HepG2 (cell line): Measurements from ENCODE around the gene ARHGEF7. TPM values are rescaled to one million over a fixed set of nuclear protein-coding genes. Genes with fewer than 3 reads are reported as not detected.

Experiments
- ATAC-seq: fragments of 200-7000 bp; cut with Tn5 transposase; 3 replicates; pipeline ENCODE4 v1.9.1; 2020; ENCODE audit warnings: mild to moderate bottlenecking, moderate library complexity
- BruUV-seq: library from RNA; stranded (reverse); fragments of 400-500 nt; replicated peaks from 2 replicates; lab custom pipeline; 2021; lab: Mats Ljungman, UMichigan
- CTCF ChIA-PET: fragments of 300-600 bp; formaldehyde crosslinking; extraction: SDS; loops from one replicate; lab custom pipeline; 2021; ENCODE audit warnings: low total read pairs, inconsistent platforms, low intra/inter-chr PET ratio; lab: Yijun Ruan, JAX
- POLR2A ChIA-PET: fragments of 350-600 bp; sonication (Branson Sonifier 250); formaldehyde crosslinking; loops from one replicate; lab custom pipeline; 2020; ENCODE audit warnings: antibody characterized with exemption, inconsistent platforms; lab: Yijun Ruan, JAX
- DNase-seq: peaks from one replicate; pipeline ENCODE4 v3.0.0-alpha.2; 2015; ENCODE audit warnings: low spot score
- FAIRE-seq: peaks from 3 replicates; lab custom pipeline; 2011; peaks lifted over from hg19 to GRCh38; lab: Jason Lieb, UNC
- H2AFZ ChIP-seq: one replicate; pipeline ENCODE4 v1.6.1; 2011; ENCODE audit warnings: low read length, inconsistent platforms
- H3K27ac ChIP-seq: fragments of 300-600 bp; 3 replicates; pipeline ENCODE4 v1.8.0; 2011; ENCODE audit warnings: mixed run types, mild to moderate bottlenecking, mixed read lengths, low read length, inconsistent platforms; ENCODE audit not compliant: insufficient read depth; ENCODE audit errors: extremely low read length
- H3K27me3 ChIP-seq, 2 experiments: fragments of 200-600 bp in 1 of 2; 2 replicates in 1 of 2; 3 replicates in 1 of 2; pipeline versions ENCODE4 v1.6.0 to v1.8.0; 2011; ENCODE audit warnings: low read length in 2 of 2, mild to moderate bottlenecking in 2 of 2, moderate library complexity in 2 of 2, inconsistent platforms in 1 of 2; ENCODE audit not compliant: insufficient read depth in 2 of 2, control insufficient read depth in 1 of 2
- H3K36me3 ChIP-seq, 2 experiments: fragments of 200-600 bp in 1 of 2; replicated peaks in 1 of 2; 2 replicates in 1 of 2; 3 replicates in 1 of 2; pipeline versions ENCODE4 v1.5.1 to v1.8.0; 2011; ENCODE audit warnings: low read length in 2 of 2, inconsistent platforms in 1 of 2; ENCODE audit not compliant: insufficient read depth in 2 of 2, control insufficient read depth in 1 of 2
- H3K4me1 ChIP-seq: 2 replicates; pipeline ENCODE4 v1.5.1; 2012; ENCODE audit warnings: low read length, inconsistent platforms; ENCODE audit not compliant: insufficient read depth
- H3K4me2 ChIP-seq: 2 replicates; pipeline ENCODE4 v1.6.0; 2011; ENCODE audit warnings: low read depth, low read length, inconsistent platforms
- H3K4me3 ChIP-seq, 3 experiments: fragments of 200-600 bp in 1 of 3; sonication (generic), shearing (Covaris generic) in 1 of 3; replicated peaks in 1 of 3; 2 replicates each; pipeline ENCODE4 v1.5.1; 2011 to 2016; ENCODE audit warnings: low read length in 3 of 3, inconsistent platforms in 2 of 3, low read depth in 2 of 3, mild to moderate bottlenecking in 2 of 3, control low read depth in 1 of 3, mixed read lengths in 1 of 3; ENCODE audit not compliant: insufficient read depth in 1 of 3
- H3K79me2 ChIP-seq: one replicate; pipeline ENCODE4 v1.6.1; 2011; ENCODE audit warnings: low read length, inconsistent platforms; ENCODE audit not compliant: insufficient read depth
- H3K9ac ChIP-seq: 2 replicates; pipeline ENCODE4 v1.6.0; 2011; ENCODE audit warnings: mild to moderate bottlenecking, low read depth, low read length, inconsistent platforms; ENCODE audit not compliant: insufficient read depth
- H3K9me3 ChIP-seq: 2 replicates; pipeline ENCODE4 v1.5.1; 2012; ENCODE audit warnings: mild to moderate bottlenecking, low read length
- H4K20me1 ChIP-seq: 2 replicates; pipeline ENCODE4 v1.6.0; 2011; ENCODE audit warnings: inconsistent platforms, mild to moderate bottlenecking, low read length, moderate library complexity; ENCODE audit not compliant: insufficient read depth
- ARNT2 ChIP-seq: sonication (generic); formaldehyde crosslinking; IDR thresholded peaks from 2 replicates; pipeline ENCODE4 v1.8.0; 2022; ENCODE audit warnings: mild to moderate bottlenecking, low read depth, missing genetic modification reagents, moderate library complexity
- FOXK1 ChIP-seq: sonication (generic); formaldehyde crosslinking; IDR thresholded peaks from 2 replicates; pipeline ENCODE4 v1.4.0; 2020; ENCODE audit warnings: low read depth, missing genetic modification reagents, borderline replicate concordance
- GPN1 ChIP-seq: sonication (generic); formaldehyde crosslinking; IDR thresholded peaks from 2 replicates; pipeline ENCODE4 v1.5.1; 2020; ENCODE audit warnings: missing genetic modification reagents, borderline replicate concordance
- HNRNPH1 ChIP-seq: fragments of 200-400 bp; formaldehyde crosslinking; optimal IDR thresholded peaks from 2 replicates; pipeline ENCODE3; 2017; ENCODE audit warnings: mild to moderate bottlenecking, low read depth, low read length
- IRF1 ChIP-seq: sonication (generic); formaldehyde crosslinking; IDR thresholded peaks from 2 replicates; pipeline ENCODE4 v1.4.0; 2020; ENCODE audit warnings: low read depth, mild to moderate bottlenecking, missing genetic modification reagents
- JUND ChIP-seq: sonication (generic); formaldehyde crosslinking; IDR thresholded peaks from 2 replicates; pipeline ENCODE4 v1.8.0; 2022; ENCODE audit warnings: mild to moderate bottlenecking, missing genetic modification reagents
- NBN ChIP-seq: fragments of 450-650 bp; conservative IDR thresholded peaks from 2 replicates; pipeline ENCODE4 v1.6.1; 2017
- RXRB ChIP-seq: IDR thresholded peaks from 2 replicates; pipeline ENCODE4 v1.6.1; 2016; ENCODE audit warnings: borderline replicate concordance, missing genetic modification reagents, missing compliant biosample characterization
- SMYD3 ChIP-seq: sonication (generic); formaldehyde crosslinking; IDR thresholded peaks from 2 replicates; pipeline ENCODE4 v1.8.1; 2023; ENCODE audit warnings: mild to moderate bottlenecking, missing genetic modification reagents
- ZBTB21 ChIP-seq: sonication (generic); formaldehyde crosslinking; IDR thresholded peaks from 2 replicates; pipeline ENCODE4 v1.4.0; 2020; ENCODE audit warnings: missing genetic modification reagents
- ZFAT ChIP-seq: sonication (generic); formaldehyde crosslinking; conservative IDR thresholded peaks from 2 replicates; pipeline ENCODE4 v1.8.1; 2023; ENCODE audit warnings: missing genetic modification reagents, inconsistent platforms
- ZNF546 ChIP-seq: sonication (generic); formaldehyde crosslinking; conservative IDR thresholded peaks from 2 replicates; pipeline ENCODE4 v1.8.1; 2023; ENCODE audit warnings: mild to moderate bottlenecking, missing genetic modification reagents
- ZSCAN20 ChIP-seq: sonication (generic); formaldehyde crosslinking; IDR thresholded peaks from 2 replicates; pipeline ENCODE4 v1.4.0; 2020; ENCODE audit warnings: missing genetic modification reagents, mild to moderate bottlenecking, borderline replicate concordance
- WGBS: methylation state at CpG from one replicate; pipeline ENCODE4 v1.1.6; 2017; ENCODE audit warnings: low lambda C conversion rate; 5-methylcytosine and 5-hydroxymethylcytosine counted together
- in situ Hi-C: cut with HindIII; loops from 2 replicates; pipeline ENCODE4 v1.10.0; 2017; ENCODE audit warnings: low pct_unique_long_range_greater_than_20kb; ENCODE audit not compliant: extremely low pct_ligation_motif_present
- intact Hi-C: fragments of 100-400 bp; cut with micrococcal nuclease; formaldehyde crosslinking; loops from one replicate; pipeline ENCODE4 v1.10.0; 2022; ENCODE audit not compliant: unreplicated experiment
- polyA plus RNA-seq, 8 experiments: library from polyadenylated mRNA; depleted of rRNA in 3 of 8; stranded (reverse) in 7 of 8; unstranded in 1 of 8; fragments of >200 nt; fragmentation: Illumina TruSeq in 4 of 8; extraction: Trizol in 4 of 8; gene quantifications; 2 replicates each; pipeline versions ENCODE4 v1.2.1 to v1.2.3, GENCODE V29; 2011 to 2016; ENCODE audit warnings: low read depth in 4 of 8, missing spikeins in 1 of 8, mixed read lengths in 1 of 8; ENCODE audit not compliant: insufficient read depth in 1 of 8
- total RNA-seq, 5 experiments: library from RNA; depleted of rRNA; stranded (reverse); fragments of >200 nt; fragmentation: Illumina TruSeq; extraction: Trizol; gene quantifications; 2 replicates each; pipeline ENCODE4 v1.2.3, GENCODE V29; 2016; ENCODE audit warnings: low read depth in 1 of 5
- TF ChIP-seq, protein P1 (sequence below), 2 experiments: sonication (generic) in 1 of 2; formaldehyde crosslinking in 1 of 2; IDR thresholded peaks; 2 replicates each; pipeline versions ENCODE4 v1.5.1 to v1.6.1; 2011 to 2020; ENCODE audit warnings: borderline replicate concordance in 1 of 2, low read depth in 1 of 2, low read length in 1 of 2, mild to moderate bottlenecking in 1 of 2, missing genetic modification reagents in 1 of 2, moderate library complexity in 1 of 2

The ARHGEF7 gene
- total and polyA plus RNA-seq, 2 of the 13 experiments (the other 11 are each of a cell fraction or from before 2014, with no cell fraction given), result 15.7 to 22.3 TPM

GRCh38 chr13:111270126-111270525 is 155.0 kb downstream of the ARHGEF7 start:
- Histone ChIP-seq H3K27ac (no peak overlapping the region), H3K36me3 (peaks cover 19 to 65% of the 10 kb centered on the region in 2 experiments), H3K9ac (no peak overlapping the region), H3K27me3 (no peaks in the 10 kb centered on the region), H3K4me1 (no peaks in the 10 kb centered on the region), H3K79me2 (no peaks in the 10 kb centered on the region), H3K4me3 (no peak overlapping the region), H3K9me3 (no peaks in the 10 kb centered on the region), H2AFZ (no peak overlapping the region), H3K4me2 (no peak overlapping the region), H4K20me1 (no peaks in the 10 kb centered on the region)
- ChIA-PET CTCF (no interaction called here), POLR2A (no interaction called here)
- no peak for TF ChIP-seq SMYD3 (CRISPR knock-in tag)
- 94% methylated on average over 5 of the region's 5 CpGs for WGBS
- BruUV-seq, result no TSS peak
- in situ Hi-C loops, result no loop called here
- FAIRE-seq (no peak), DNase-seq (no peak), ATAC-seq (no peak)
- intact Hi-C loops, result no loop called here

GRCh38 chr13:111270765-111271698 is 155.9 kb downstream of the ARHGEF7 start:
- in situ Hi-C loops (no loop called here), intact Hi-C loops (no loop called here)
- WGBS, result 97% methylated on average over 15 of the region's 20 CpGs
- DNase-seq (no peak), ATAC-seq (no peak), FAIRE-seq (no peak)
- no peak overlapping the region for H3K4me2 ChIP-seq
- no peaks in the 10 kb centered on the region for H3K27me3 ChIP-seq
- no peak overlapping the region for H3K9ac ChIP-seq
- H3K27ac ChIP-seq, result no peak overlapping the region
- no peak overlapping the region for H3K4me3 ChIP-seq
- ChIA-PET POLR2A (no interaction called here), CTCF (no interaction called here)
- H3K79me2 ChIP-seq, result no peaks in the 10 kb centered on the region
- H2AFZ ChIP-seq, result no peak overlapping the region
- peaks cover 23 to 67% of the 10 kb centered on the region in 2 experiments for H3K36me3 ChIP-seq
- no peaks in the 10 kb centered on the region for H3K4me1 ChIP-seq
- BruUV-seq, result no TSS peak
- H3K9me3 ChIP-seq, result no peaks in the 10 kb centered on the region
- H4K20me1 ChIP-seq, result no peaks in the 10 kb centered on the region
- TF ChIP-seq IRF1 (CRISPR knock-in tag) (no peak), HNRNPH1 (no peak), ZNF546 (CRISPR knock-in tag) (no peak), FOXK1 (CRISPR knock-in tag) (no peak), ZFAT (CRISPR knock-in tag) (no peak), ZBTB21 (CRISPR knock-in tag) (no peak), GPN1 (no peak), JUND (no peak), ARNT2 (CRISPR knock-in tag) (no peak), RXRB (CRISPR knock-in tag) (no peak), NBN (no peak), ZSCAN20 (CRISPR knock-in tag) (no peak)
- TF ChIP-seq, protein P1, sequence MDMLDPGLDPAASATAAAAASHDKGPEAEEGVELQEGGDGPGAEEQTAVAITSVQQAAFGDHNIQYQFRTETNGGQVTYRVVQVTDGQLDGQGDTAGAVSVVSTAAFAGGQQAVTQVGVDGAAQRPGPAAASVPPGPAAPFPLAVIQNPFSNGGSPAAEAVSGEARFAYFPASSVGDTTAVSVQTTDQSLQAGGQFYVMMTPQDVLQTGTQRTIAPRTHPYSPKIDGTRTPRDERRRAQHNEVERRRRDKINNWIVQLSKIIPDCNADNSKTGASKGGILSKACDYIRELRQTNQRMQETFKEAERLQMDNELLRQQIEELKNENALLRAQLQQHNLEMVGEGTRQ (IDR thresholded peaks at IDR 0.05; ENCODE audit: low read depth, low read length), result no peak
- TF ChIP-seq, protein P1 (CRISPR knock-in tag; IDR thresholded peaks at IDR 0.05; ENCODE audit: borderline replicate concordance), result no peak
